HG03108 (cell line): ENCODE data around the gene HOXA6.

Experiments
- ATAC-seq: cut with Tn5 transposase; IDR thresholded peaks from one replicate; pipeline ENCODE4 v1.9.1; 2021; ENCODE audit warnings: moderate library complexity; ENCODE audit not compliant: unreplicated experiment

HOXA6 gene

DNA sequence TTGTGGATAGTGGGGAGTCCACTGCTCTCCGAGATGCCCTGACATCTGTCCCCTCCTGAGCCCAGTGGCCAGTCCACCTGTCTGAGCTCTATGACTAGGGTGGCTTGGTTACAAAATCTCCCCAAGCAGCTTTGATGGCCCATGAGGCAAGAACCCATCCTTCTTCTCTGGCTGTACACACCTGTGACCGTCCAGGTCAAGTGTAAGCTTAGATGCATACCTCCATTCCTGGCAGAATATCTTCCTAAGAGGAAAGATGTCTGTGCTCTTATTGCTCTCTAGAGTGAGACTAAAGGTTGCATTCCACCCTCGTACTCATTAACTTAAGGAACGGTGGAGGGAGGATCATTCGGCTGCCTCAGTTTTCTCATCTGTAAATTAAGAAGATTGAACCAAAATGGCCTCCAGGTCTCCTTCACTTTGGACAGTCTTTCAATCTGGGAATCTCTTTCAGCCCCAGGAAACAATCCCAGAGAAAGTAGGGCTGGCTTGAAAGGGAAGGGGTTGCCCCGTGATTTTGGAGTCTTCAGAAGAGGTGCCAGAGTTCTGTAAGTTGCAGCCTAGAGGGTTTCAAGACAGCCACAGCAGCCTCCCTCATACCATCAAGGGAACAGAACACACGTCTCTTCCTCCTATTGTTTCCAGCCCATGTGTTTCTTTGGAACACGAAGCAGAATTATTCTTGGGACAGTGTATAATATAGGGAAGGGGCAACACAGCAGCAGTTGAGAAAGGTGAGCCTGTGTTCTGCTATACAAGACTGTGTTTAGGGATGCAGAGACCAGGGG is 22.5 kb downstream of the HOXA6 start:
- no peak for ATAC-seq

GRCh38 chr7:27124096-27124901 is 23.3 kb downstream of the HOXA6 start:
- ATAC-seq = no peak

GRCh38 chr7:27123477-27124053 is 24.0 kb downstream of the HOXA6 start:
- no peak for ATAC-seq

DNA sequence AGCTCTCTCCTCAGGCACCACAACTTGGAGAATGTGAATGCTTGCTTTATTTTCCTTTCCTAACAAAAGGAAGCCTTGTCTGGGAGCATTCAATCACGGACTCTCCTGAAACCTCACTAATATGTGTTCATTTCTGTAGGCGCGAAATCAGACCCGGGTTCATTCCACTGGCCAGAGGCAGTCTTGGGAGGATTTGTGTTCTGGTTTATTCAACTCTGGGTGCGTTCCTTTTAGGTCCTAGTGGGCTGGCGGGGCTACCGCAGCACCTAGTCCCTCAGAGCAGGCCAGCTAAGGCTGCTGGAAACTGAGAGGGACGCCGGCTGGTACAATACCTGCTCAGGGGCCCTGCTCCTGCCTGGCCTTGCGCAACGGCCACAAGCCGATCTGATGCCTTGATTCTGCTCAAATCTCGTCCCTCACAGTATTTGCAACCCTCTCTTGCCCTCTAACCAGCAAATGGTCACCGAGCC is 24.5 kb downstream of the HOXA6 start:
- no peak for ATAC-seq

- ATAC-seq = no peak
Observed at GRCh38 chr7:27122077-27122910, 25.3 kb downstream of the HOXA6 start.

GRCh38 chr7:27121684-27122076 is 25.9 kb downstream of the HOXA6 start:
- no peak for ATAC-seq

DNA sequence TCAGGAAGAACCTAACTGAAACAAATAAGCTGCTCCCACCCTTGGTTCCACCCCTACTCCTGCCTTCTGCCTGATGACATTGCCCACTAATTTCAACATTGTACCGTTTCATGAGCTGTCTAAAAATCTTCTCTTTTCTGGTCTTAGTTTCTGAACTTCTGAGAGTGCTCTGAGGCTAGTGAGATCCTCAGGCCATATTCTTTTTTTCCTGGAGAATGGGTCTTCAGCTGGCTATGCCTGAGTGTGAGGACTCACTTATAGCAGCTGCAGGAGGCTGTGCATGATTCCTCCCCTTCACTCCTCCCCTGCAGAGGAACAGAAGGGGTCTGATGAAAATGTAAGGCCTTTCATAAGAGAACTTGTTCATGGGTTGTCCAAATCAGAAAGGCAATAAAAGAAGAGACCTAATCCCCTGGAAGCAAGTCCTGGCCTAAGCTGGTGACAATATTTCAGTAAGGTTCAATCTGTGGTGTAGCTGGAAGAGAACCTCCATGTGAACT is 28.1 kb downstream of the HOXA6 start:
- no peak for ATAC-seq

DNA sequence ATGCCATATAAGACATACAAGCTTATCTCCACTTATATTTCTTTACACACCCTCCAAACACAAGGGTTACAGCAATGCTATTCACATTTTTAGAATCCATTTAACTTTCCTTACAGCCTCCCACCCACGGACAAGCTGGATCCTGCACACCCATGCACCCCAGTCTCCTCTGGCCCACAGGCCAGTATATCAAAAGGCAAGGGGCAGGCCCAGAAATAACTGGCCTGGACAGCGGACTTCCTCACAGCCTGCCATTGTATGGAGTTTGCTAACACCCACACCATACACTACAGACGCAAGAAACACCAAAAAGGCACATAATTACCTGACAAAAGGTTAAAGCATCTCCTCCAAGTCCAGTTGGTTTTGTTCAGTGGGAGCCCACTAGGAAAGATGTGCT is 29.0 kb downstream of the HOXA6 start:
- ATAC-seq = no peak

GRCh38 chr7:27117887-27118491 is 29.6 kb downstream of the HOXA6 start:
- ATAC-seq = no peak

DNA sequence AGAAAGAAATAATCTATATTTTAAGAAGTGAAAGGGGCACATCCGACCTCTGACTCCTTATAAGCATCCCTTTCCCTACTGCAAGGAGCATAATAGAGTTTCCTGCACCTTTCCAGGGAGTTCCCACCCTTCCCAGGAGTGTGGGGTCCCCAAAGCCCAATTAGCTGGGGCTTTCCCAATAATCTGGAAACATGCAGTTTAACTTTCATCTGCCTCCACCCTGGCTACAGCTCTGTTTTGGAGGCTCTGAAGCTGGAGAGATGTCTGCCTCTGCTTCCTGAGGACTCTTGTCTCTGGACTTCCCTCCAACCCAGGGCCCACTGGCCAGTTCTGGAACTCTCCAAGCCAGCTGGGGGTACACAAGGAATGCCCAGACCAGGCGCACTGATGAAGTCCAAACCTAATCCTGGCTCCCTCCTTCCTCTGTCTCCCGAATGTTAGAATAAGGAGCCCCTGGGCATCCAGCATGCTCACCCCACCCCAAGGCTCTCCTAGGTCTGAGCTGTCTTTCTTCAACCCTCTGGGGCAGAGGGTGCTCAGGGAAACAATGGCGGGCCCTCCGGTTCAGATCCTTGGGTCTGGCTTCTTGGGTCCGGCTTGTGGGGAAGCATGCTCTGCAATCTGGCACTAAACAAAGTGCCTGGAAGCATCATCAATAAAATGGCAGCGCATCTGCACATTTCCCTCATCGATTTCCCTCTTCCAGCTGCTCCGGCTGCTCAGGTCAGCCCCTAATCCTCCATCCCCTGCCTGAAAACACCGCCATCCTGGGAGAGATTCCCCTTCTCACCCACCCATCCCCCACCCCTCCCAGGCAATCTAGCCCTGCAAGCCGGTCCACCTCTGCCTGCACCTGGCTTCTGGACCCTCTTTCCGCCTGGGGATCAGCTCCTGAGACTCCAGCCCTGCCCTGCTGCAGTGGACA is 30.4 kb downstream of the HOXA6 start:
- ATAC-seq = no peak

- ATAC-seq = no peak
Observed at GRCh38 chr7:27116031-27116961, 31.3 kb downstream of the HOXA6 start.

DNA sequence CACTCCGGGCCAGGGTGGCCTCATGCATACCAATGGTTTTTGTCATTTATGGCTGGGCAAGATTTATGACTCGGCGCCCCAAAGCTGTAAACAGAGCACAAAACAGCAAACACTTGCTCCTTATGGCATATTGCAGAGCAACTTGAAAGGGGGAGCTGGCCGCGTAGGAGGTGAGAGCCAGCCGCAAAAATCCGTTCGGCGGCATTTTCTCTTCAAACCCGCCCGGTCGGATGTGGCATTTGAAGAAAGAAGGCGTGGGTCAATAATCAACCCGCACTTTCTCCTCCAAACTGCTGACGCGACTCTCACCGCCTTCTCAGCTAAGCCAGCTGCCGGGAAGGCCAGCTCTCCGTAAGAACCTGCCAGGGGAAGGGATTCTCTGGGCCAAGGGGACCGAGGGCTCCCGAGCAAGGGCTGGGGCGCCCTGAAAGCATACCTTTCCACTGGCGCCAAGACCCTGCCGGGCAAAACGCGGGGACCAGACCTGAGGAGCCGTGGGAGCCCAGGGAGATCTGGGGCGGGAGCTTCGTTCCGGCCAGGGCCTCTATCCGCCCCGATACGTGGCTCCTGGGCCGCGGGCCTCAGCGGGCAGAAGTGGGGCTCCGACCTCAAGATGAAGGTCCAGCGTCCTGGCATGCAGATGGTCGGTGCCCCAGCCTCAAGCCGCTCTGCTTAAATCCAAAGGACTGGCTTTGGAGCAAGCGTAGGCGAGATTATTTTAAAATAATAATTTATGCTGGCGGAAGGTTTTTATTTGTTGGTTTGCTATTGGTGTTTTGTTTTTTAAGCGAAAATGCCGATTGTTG is 32.1 kb downstream of the HOXA6 start:
- no peak for ATAC-seq

GRCh38 chr7:27114881-27115220 is 32.7 kb downstream of the HOXA6 start:
- ATAC-seq = no peak

DNA sequence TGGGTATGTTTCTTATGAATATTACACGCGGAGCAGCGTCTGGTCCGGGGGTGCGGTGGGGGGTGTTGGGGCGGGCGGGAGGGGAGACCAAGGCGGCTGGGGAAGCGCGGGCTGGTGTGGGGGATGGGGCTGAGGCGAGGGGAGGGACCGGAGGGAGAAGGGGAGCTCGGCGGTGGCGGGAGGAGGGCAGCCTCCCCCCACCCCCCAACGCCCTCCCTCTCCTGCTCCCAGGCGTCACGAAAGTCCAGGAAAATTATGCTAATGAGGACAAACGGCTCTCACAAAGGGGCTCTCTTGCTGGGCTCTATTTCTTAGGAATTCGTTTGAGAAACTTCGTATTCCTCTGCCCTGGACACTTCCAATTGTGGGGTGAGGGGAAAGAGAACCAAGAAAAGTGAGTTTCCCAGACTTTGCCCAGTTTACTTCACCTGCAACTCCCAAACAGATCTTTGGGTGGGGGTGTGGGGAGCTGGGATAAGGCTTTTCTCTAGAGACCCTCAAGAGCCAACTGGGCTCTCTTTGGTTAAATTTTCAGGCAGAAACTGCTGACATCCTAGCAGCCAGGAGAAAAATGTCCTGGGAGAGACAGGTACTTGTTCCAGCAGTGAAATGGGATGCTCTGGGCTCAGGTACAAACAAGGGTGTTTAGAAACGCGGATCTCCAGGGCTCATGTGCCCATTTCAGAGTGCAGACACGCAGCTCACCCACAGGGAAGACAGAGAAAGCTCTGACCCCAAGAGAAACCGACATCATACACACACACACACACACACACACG is 33.4 kb downstream of the HOXA6 start:
- no peak for ATAC-seq

- ATAC-seq = no peak
Observed at GRCh38 chr7:27112955-27113949, 34.3 kb downstream of the HOXA6 start.
